Measurements from ENCODE around the gene IGFBP5. TPM values are rescaled to one million over a fixed set of nuclear protein-coding genes. Genes with fewer than 3 reads are reported as not detected.

IGFBP5 gene
- total and polyA plus RNA-seq, 2 donors (not counting 3 experiments of a cell fraction or from before 2014, with no cell fraction given) = 0.06 TPM; not detected in 1

GRCh38 chr2:216687646-216688045, 7.7 kb downstream of the IGFBP5 start:
- H2AFZ ChIP-seq (ENCODE audit: low read depth, low read length) = no peak overlapping the region
- H3K9me1 ChIP-seq (replicated peaks; ENCODE audit: control insufficient read depth, extremely low read depth, insufficient read depth, low read length) = no peaks in the 10 kb centered on the region
- H3K27me3 ChIP-seq (ENCODE audit: control insufficient read depth in 2 of 2, insufficient read depth in 2 of 2, low read length in 2 of 2) = peaks cover 33 to 41% of the 10 kb centered on the region in 2 experiments
- dilution Hi-C loops (cut with MboI; ENCODE audit: extremely low pct_ligation_motif_present, low sequenced_read_pairs) = no loop called here
- no peak overlapping the region for H3K4me3 ChIP-seq (replicated peaks in 1 of 3; ENCODE audit: insufficient read depth in 1 of 3, low read depth in 1 of 3, low read length in 3 of 3)
- peaks cover 10% of the 10 kb centered on the region for H3K4me1 ChIP-seq (ENCODE audit: control insufficient read depth, extremely low read depth, insufficient read depth, low read length)
- TF ChIP-seq GATA2 (IDR thresholded peaks at IDR 0.05; ENCODE audit: insufficient read depth, insufficient read length, low read depth, low read length) = no peak
- TF ChIP-seq MAX (IDR thresholded peaks at IDR 0.05; ENCODE audit: insufficient read depth, insufficient read length) = no peak
- no peak for TF ChIP-seq EZH2 (IDR thresholded peaks at IDR 0.05; ENCODE audit: borderline replicate concordance, low read depth, low read length, severe bottlenecking)
- no peak for TF ChIP-seq JUN (IDR thresholded peaks at IDR 0.05; ENCODE audit: borderline replicate concordance, insufficient read depth, insufficient read length, low read depth)
- TF ChIP-seq, protein P1, sequence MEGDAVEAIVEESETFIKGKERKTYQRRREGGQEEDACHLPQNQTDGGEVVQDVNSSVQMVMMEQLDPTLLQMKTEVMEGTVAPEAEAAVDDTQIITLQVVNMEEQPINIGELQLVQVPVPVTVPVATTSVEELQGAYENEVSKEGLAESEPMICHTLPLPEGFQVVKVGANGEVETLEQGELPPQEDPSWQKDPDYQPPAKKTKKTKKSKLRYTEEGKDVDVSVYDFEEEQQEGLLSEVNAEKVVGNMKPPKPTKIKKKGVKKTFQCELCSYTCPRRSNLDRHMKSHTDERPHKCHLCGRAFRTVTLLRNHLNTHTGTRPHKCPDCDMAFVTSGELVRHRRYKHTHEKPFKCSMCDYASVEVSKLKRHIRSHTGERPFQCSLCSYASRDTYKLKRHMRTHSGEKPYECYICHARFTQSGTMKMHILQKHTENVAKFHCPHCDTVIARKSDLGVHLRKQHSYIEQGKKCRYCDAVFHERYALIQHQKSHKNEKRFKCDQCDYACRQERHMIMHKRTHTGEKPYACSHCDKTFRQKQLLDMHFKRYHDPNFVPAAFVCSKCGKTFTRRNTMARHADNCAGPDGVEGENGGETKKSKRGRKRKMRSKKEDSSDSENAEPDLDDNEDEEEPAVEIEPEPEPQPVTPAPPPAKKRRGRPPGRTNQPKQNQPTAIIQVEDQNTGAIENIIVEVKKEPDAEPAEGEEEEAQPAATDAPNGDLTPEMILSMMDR (IDR thresholded peaks at IDR 0.05; ENCODE audit: extremely low read depth in 1 of 2, insufficient read depth in 1 of 2, low read depth in 1 of 2, low read length in 2 of 2) = peak; percentile 25 to 44
- no peak overlapping the region for H3K27ac ChIP-seq (ENCODE audit: insufficient read depth, low read depth, low read length)
- DNase-seq (ENCODE audit: low read depth, low spot score) = no peak
- no peak overlapping the region for H3K4me2 ChIP-seq (ENCODE audit: insufficient read depth, low read length)
- ChIA-PET CTCF (interaction anchor here (0.7 to 7.1 kb wide), 7 partner anchors 13 to 1069 kb away, joined by 3 to 73 read pairs (median 5); no protein-coding TSS in a partner anchor), POLR2A (no interaction called here)
- no peaks in the 10 kb centered on the region for H3K36me3 ChIP-seq (ENCODE audit: control insufficient read depth in 2 of 2, extremely low read depth in 1 of 2, insufficient read depth in 2 of 2, low read length in 2 of 2)
- no TSS peak for BruUV-seq (replicated peaks)
- H3K9me3 ChIP-seq (replicated peaks; ENCODE audit: control insufficient read depth, insufficient read depth, low read length) = no peaks in the 10 kb centered on the region
- H3K79me2 ChIP-seq (ENCODE audit: control insufficient read depth, insufficient read depth, low read length) = no peaks in the 10 kb centered on the region
- intact Hi-C loops (cut with micrococcal nuclease) = no loop called here
- no peaks in the 10 kb centered on the region for H4K20me1 ChIP-seq (replicated peaks; ENCODE audit: control insufficient read depth, extremely low read depth, insufficient read depth, low read length)
- no peak overlapping the region for H3K9ac ChIP-seq (replicated peaks; ENCODE audit: extremely low read depth, insufficient read depth, low read length)
- no peak for FAIRE-seq
